Colonic mucosa (tissue), 2 donors: ENCODE results near the gene GYPA. TPM values are rescaled to one million over a fixed set of nuclear protein-coding genes. Genes with fewer than 3 reads are reported as not detected.

Experiments used
- total RNA-seq, 2 donors: library from RNA; stranded (reverse); fragmentation: NEBNext Ultra II Directional in 1 of 2; extraction: Animal tissue kit (Norgen Biotek cat#: 25700) in 1 of 2; gene quantifications; one replicate each; pipeline ENCODE4 v1.2.1, GENCODE V29; 2021
- donor health status: DM: no; HTN: no; CAD: no.
- donor health status: DM: no; HTN: no; CAD: no.

The GYPA gene
- total RNA-seq, 2 donors from 2014 or later: 0.27 TPM; not detected in 1

Other genes with a start within 250 kb of the GYPA start
- under 1 TPM in 1 of 2 donors, not detected in 1; 0.32 TPM for gene GYPE, start 235.2 kb downstream of the GYPA start, total RNA-seq
- gene GYPB, start 121.3 kb downstream of the GYPA start, total RNA-seq: not detected